Measurements from ENCODE around the gene PTPRM.

Gene PTPRM

DNA sequence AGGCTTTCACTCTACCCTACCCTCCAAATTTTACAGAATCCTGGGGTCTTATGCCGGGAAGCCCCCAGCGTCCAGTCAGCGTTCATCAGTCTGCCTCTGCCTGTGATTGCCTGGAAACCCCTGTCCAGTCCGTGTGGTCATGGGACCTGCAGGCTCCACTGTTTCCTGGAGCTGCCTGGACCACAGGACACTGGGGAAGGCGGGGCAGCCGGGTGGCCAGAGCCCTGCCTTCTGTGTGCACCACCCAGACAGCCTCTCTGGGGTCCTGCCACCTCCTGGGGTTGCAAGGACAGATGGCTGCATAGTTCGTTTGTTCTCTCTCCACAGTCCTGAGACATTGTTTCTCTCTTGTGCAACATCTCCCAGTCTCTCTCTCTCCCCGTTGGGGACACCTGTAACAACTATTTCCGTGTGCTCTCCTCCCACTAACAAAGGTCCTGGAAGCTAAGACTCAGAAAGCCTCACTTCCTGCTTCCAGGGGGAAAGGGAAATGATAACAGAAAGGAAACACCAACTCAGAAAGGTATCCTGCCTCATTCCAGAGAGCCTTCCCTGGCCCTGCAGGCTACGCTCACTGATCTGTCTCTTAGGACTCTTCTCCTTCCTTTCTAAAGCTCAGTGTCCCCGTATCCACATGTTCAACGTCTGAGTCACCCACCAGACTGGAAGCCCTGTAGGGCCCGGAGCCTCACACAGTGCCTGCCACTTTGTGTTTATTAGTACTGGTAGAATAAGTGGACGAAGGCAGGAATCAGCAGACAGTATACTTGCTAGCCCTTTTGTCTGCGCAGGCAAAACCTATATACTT is 849.3 kb downstream of the PTPRM start:
- H3K4me3 ChIP-seq (ENCODE audit: low read depth, low read length), result no peak overlapping the region
- DNase-seq (ENCODE audit: low read depth), result peak; percentile 14
- TF ChIP-seq, protein P1, sequence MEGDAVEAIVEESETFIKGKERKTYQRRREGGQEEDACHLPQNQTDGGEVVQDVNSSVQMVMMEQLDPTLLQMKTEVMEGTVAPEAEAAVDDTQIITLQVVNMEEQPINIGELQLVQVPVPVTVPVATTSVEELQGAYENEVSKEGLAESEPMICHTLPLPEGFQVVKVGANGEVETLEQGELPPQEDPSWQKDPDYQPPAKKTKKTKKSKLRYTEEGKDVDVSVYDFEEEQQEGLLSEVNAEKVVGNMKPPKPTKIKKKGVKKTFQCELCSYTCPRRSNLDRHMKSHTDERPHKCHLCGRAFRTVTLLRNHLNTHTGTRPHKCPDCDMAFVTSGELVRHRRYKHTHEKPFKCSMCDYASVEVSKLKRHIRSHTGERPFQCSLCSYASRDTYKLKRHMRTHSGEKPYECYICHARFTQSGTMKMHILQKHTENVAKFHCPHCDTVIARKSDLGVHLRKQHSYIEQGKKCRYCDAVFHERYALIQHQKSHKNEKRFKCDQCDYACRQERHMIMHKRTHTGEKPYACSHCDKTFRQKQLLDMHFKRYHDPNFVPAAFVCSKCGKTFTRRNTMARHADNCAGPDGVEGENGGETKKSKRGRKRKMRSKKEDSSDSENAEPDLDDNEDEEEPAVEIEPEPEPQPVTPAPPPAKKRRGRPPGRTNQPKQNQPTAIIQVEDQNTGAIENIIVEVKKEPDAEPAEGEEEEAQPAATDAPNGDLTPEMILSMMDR (conservative IDR thresholded peaks at IDR 0.05; ENCODE audit: low read depth, low read length), result no peak

DNA sequence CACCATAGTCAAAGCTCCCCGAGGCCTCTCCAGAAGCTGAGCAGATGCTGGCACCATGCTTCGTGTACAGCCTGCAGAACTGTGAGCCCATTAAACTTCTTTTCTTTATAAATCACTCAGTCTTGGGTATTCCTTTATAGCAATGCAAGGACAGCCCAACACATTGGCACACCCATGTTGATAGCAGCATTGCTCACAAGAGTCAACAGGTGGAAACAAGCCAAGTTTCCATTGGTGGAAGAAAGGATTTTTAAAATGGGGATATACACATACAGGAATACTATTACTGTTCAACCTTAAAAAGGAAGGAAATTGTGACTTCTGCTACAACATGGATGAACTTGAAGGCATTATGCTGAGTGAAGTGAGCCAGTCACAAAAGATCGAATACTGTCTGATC is 855.3 kb downstream of the PTPRM start:
- H3K4me3 ChIP-seq (ENCODE audit: low read depth, low read length), result no peak overlapping the region
- DNase-seq (ENCODE audit: low read depth), result no peak
- TF ChIP-seq, protein P1 (conservative IDR thresholded peaks at IDR 0.05; ENCODE audit: low read depth, low read length), result no peak

DNA sequence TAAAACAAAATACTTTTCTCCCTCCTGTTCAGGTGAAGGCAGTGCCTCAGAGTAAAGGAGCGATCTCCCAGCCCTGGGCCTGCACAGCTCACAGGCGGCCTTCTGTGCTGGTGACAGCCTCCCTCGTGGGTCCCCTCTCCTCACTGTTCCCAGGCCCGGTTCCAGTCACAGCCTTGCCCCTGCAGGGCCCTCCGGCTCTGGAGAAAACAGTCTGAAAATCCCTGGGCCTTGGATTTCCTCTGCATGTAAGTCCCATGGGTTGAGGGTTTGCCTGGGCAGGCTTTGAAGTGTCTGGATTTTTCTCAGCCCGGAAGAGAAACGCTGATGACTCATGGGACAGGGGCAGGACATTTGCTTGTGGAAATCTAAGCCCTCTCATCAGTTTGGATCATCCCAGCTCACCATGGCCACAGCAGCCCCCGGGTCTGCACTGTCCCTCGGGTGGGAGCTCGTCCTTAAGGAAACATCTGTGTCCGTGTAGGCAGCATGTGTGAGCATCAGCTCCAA is 856.0 kb downstream of the PTPRM start:
- H3K4me3 ChIP-seq (ENCODE audit: low read depth, low read length), result no peak overlapping the region
- TF ChIP-seq, protein P1 (conservative IDR thresholded peaks at IDR 0.05; ENCODE audit: low read depth, low read length), result no peak
- DNase-seq (ENCODE audit: low read depth), result peak; percentile 74

DNA sequence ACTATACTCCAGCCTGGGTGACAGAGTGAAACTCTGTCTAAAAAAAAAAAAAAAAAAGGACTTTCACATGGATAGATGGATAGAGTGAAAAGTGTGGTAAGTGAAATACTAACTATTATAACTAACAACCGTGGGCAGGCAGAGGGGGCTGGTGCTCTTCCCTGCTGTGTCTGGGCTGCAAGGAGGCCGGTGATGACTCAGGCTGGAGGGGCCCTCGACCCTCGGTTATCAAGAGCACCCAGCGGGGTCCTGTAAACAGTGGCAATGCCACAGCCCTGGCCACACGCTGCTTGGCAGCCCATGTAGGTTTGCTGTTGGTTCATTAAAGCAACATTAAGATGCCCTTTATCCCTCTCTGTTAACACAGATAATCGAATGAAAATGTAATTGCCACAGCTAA is 857.4 kb downstream of the PTPRM start:
- no peak overlapping the region for H3K4me3 ChIP-seq (ENCODE audit: low read depth, low read length)
- TF ChIP-seq, protein P1 (conservative IDR thresholded peaks at IDR 0.05; ENCODE audit: low read depth, low read length), result peak; percentile 26
- peak; percentile 26 for DNase-seq (ENCODE audit: low read depth)

- no peak overlapping the region for H3K4me3 ChIP-seq (ENCODE audit: low read depth, low read length)
- TF ChIP-seq, protein P1 (conservative IDR thresholded peaks at IDR 0.05; ENCODE audit: low read depth, low read length), result no peak
- DNase-seq (ENCODE audit: low read depth), result peak; percentile 27
Measured at GRCh38 chr18:8424917-8425725, 858.0 kb downstream of the PTPRM start.

DNA sequence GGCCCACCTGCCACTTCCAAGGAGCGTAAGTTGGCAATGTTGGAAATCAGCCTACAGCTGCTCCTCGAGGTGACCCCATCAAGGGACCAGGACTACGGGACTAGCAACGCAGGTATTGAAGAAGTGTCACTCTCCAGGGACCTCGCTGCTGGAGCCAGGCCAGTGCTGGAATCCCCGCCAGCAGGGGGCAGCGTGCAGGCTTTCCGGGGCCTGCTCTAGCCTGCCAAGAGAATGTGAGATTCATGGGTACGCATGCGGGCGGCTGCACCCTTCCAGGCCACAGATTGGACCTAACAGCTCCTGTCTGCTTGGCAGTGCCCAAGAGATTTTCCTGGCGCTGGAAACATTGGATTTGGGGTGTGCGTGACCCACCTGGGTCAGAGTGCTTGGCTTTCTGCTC is 859.3 kb downstream of the PTPRM start:
- TF ChIP-seq, protein P1 (conservative IDR thresholded peaks at IDR 0.05; ENCODE audit: low read depth, low read length), result peak; percentile 46
- no peak for DNase-seq (ENCODE audit: low read depth)
- no peak overlapping the region for H3K4me3 ChIP-seq (ENCODE audit: low read depth, low read length)

All from choroid plexus epithelial cell (primary cell).